ENCODE results near the gene GBF1.
A peak's percentile ranks its signal among the peaks of the same experiment; 100 is the strongest.

Gene GBF1

DNA sequence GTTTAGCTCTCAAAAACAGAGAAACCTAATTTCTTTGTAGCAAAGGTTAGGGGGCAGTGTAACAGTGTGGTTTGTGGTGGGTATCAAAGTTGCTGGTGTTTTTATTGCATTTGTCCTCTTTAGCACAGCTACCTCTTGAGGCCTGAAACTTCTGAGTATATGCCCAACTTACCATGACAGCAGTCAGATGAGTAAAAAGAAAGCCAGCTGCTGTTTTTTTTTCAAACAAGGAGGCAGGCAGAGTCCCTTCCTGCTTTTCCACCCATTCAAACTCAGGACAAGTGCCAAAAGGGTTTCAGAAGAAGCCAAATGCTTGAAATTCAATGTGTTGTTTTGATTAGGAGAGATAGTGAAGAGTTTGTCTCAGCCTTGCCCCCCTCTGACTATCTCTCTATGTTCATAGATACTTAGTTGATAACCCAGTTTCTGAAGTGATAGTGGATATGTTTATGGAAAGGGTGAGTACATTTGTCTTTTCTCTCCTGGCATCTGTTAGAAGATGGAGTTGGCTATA lies 23.1 kb downstream of the GBF1 start:
- H3K27ac Mint-ChIP-seq = no peak overlapping the region
- DNase-seq (ENCODE audit: low spot score) = no peak

DNA sequence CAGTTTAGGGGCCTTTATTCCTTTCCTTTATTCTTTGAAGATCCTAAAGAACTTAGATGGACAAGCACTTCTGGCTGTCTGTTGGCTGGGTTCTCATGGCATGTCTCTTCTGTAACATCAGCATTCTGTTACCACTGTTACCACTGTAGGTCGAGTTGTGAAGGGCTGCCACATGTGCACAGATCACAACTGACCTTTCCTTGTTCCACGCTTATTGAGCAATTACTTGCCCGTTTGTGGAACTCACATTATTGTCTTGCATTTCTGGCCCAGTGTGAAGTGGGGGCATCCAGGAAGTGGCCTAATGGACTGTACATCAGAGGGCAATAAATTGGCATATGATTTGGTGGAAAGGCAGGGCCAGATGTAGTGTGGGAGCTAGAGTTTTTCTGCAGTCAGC lies 23.7 kb downstream of the GBF1 start:
- peaks cover 11% of the 10 kb centered on the region for H3K36me3 Mint-ChIP-seq (ENCODE audit: low read depth)
- DNase-seq (ENCODE audit: low spot score) = no peak
- peaks cover 23% of the 10 kb centered on the region for H3K4me1 Mint-ChIP-seq (ENCODE audit: low read depth)
- no peaks in the 10 kb centered on the region for H3K9me3 Mint-ChIP-seq
- H3K27me3 Mint-ChIP-seq (ENCODE audit: low read depth) = no peaks in the 10 kb centered on the region
- H3K4me3 Mint-ChIP-seq = no peak overlapping the region
- peak overlapping the region; percentile 63 for H3K27ac Mint-ChIP-seq

More for the DNA sequence above, 23.1 kb downstream of the GBF1 start:
- Mint-ChIP-seq H3K9me3 (no peaks in the 10 kb centered on the region), H3K36me3 (ENCODE audit: low read depth) (peaks cover 11% of the 10 kb centered on the region), H3K27me3 (ENCODE audit: low read depth) (no peaks in the 10 kb centered on the region), H3K4me3 (no peak overlapping the region), H3K4me1 (ENCODE audit: low read depth) (peaks cover 22% of the 10 kb centered on the region)

DNA sequence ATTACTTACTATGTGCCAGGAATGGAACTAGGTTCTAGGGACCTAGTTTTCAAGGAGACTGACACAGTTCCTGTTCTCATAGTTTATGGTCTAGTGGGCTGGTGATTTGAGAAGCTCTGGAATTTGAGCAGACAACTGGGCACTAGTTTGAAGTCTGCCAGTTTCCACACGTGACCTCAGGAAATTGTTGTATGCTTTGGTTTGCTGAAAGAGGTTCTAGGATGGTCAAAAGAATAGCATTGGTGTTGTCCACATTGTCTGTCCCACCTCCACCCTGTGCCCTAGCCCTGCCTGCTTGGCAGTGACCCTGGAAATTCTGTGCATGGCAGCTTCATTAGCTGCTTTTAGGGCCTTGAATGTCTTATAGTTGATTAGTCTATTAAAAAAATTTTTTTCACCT lies 28.7 kb downstream of the GBF1 start:
- Mint-ChIP-seq H3K36me3 (ENCODE audit: low read depth) (peaks cover 10% of the 10 kb centered on the region), H3K27me3 (ENCODE audit: low read depth) (no peaks in the 10 kb centered on the region), H3K4me1 (ENCODE audit: low read depth) (peaks cover 9% of the 10 kb centered on the region), H3K27ac (no peak overlapping the region), H3K9me3 (no peaks in the 10 kb centered on the region), H3K4me3 (no peak overlapping the region)
- DNase-seq (ENCODE audit: low spot score) = no peak

DNA sequence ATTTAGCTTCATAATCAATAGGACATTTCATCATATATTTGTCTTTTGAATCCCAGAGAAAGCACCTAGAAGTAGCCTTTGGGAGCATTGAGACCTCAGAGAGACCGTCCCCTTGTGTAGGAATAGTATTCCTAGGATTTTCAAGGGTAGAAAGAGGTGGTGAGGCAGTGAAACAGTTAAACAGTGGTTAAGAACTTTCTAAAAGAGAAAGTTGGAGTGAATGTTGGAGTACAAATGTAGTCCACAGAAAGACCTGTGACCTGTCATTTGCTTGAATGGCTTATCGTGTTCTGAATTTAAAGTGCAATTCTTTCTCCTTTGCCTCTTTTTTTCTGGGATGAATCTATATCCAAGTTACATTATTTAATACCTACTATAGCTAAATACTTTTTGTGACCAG lies 30.0 kb downstream of the GBF1 start:
- no peak for DNase-seq (ENCODE audit: low spot score)
- peaks cover 7% of the 10 kb centered on the region for H3K36me3 Mint-ChIP-seq (ENCODE audit: low read depth)
- H3K9me3 Mint-ChIP-seq = no peaks in the 10 kb centered on the region
- H3K4me1 Mint-ChIP-seq (ENCODE audit: low read depth) = peaks cover 12% of the 10 kb centered on the region
- H3K4me3 Mint-ChIP-seq = no peak overlapping the region
- no peak overlapping the region for H3K27ac Mint-ChIP-seq
- no peaks in the 10 kb centered on the region for H3K27me3 Mint-ChIP-seq (ENCODE audit: low read depth)

DNA sequence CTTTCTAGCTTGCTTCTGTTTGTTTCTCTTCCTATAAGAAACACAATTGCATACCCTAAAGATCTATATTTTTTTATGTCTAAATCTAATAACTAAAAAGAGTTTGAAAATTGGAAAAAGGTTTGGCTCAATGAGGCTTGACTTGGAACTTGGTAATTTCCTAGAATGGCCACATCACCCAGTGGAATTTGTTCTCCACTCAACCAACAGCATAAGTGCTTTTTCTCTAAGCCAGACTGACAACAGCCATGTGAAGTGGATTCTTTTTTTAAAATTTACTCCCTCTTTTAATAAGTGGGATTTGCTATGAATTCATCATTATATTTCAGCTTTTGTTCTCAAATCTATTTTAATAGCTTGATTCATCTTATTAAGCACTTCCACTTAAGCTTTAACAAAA lies 33.8 kb downstream of the GBF1 start:
- Mint-ChIP-seq H3K27ac (no peak overlapping the region), H3K36me3 (ENCODE audit: low read depth) (peaks cover 9% of the 10 kb centered on the region), H3K27me3 (ENCODE audit: low read depth) (no peaks in the 10 kb centered on the region), H3K9me3 (no peaks in the 10 kb centered on the region), H3K4me1 (ENCODE audit: low read depth) (peaks cover 31% of the 10 kb centered on the region), H3K4me3 (no peak overlapping the region)
- no peak for DNase-seq (ENCODE audit: low spot score)

DNA sequence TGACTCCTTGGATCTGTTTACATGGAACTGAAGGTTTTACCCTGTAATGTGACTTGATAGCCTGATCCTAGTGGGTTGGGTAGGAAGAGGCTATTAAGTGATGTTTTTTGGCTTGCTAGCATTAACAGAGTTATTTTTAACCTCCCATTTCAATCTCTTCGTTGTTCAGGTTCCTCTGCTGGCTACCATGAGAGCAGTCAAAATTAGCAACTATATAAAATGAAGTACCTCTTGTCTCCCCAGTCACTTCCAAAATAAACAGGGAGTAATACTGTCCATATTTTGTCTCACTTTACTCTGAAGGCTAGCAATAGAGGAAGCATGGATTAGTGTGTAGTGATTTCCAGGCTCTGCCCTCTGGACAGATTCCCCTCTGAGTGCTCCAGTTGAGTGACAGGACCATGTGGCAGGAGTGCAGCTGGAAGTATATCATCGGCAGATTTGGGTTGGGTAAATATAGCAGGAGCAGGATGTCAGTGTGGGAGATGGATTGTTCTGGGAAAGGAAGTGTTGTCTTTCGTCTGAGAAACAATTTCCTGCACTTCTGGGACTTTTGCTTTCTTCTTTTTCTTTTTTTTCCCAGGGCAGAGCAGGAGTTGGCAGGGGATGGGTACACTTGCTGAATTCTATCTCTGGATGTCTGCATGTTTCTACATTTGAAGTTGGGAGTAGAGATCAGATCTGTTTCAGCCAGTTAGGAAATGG lies 35.2 kb downstream of the GBF1 start:
- Mint-ChIP-seq H3K27me3 (ENCODE audit: low read depth) (no peaks in the 10 kb centered on the region), H3K4me3 (peak overlapping the region; percentile 74), H3K9me3 (no peaks in the 10 kb centered on the region), H3K36me3 (ENCODE audit: low read depth) (peaks cover 17% of the 10 kb centered on the region), H3K4me1 (ENCODE audit: low read depth) (peaks cover 44% of the 10 kb centered on the region), H3K27ac (peak overlapping the region; percentile 75)
- no peak for DNase-seq (ENCODE audit: low spot score)

DNA sequence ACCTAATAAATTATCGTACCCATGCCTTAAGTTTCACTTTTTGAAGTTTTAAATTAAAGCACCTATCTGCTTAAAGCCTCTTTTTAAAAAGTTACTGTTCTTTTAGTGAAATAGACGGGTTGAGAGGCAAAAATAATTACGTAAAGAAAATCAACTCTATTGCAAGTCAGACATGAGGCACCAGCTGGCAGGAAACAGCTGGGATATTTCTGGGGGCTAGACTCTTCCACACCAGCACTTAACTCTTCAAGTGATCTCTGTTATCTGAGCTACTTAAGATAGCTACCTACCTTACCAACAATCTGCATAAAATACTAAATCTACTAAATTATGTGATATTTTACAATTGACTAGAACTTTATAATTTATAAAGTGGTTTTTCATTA lies 35.8 kb downstream of the GBF1 start:
- no peak for DNase-seq (ENCODE audit: low spot score)
- peaks cover 46% of the 10 kb centered on the region for H3K4me1 Mint-ChIP-seq (ENCODE audit: low read depth)
- peak overlapping the region; percentile 74 for H3K4me3 Mint-ChIP-seq
- H3K27ac Mint-ChIP-seq = no peak overlapping the region
- no peaks in the 10 kb centered on the region for H3K27me3 Mint-ChIP-seq (ENCODE audit: low read depth)
- peaks cover 18% of the 10 kb centered on the region for H3K36me3 Mint-ChIP-seq (ENCODE audit: low read depth)
- no peaks in the 10 kb centered on the region for H3K9me3 Mint-ChIP-seq

DNA sequence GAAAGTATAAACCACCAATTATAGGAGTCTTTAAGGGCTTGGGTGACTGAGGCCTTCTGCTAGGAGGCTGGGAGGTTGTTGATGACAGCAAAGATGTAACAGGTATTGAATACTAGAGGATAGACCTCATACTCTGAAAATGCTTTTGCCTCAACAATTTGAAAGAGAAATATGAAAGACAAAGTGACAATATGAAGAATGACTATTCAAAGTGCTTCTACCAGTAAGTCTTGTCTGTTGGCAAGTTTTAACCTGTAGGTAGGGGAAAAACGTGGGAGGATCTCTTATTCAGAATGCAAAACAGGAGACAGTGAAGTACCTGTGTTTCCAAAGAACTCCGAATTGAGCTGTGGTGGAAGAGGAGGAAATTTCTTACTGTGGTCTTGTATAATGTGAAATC lies 38.2 kb downstream of the GBF1 start:
- Mint-ChIP-seq H3K4me1 (ENCODE audit: low read depth) (peaks cover 51% of the 10 kb centered on the region), H3K27me3 (ENCODE audit: low read depth) (no peaks in the 10 kb centered on the region), H3K9me3 (no peaks in the 10 kb centered on the region), H3K4me3 (peak overlapping the region; percentile 67), H3K27ac (peak overlapping the region; percentile 82), H3K36me3 (ENCODE audit: low read depth) (peaks cover 21% of the 10 kb centered on the region)
- no peak for DNase-seq (ENCODE audit: low spot score)

DNA sequence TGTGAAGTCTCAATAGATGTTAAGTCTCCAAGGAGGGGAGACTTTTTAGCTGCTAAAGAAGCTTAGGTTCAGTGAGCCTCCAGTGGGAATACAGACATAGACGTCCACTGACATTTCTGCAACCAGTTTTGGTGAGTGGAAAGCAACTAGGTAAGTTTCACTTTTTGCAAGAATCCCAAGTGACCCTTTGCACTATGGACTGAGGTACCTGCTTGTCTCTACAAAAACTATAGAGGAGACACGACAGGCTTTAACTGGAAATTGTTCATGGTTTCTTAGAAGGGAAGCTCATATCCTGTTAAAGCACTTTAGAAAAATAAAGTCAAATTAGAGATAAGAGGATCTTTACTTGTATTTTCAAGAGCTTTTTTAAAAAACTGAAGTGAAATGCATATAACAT lies 38.6 kb downstream of the GBF1 start:
- Mint-ChIP-seq H3K9me3 (no peaks in the 10 kb centered on the region), H3K4me3 (peak overlapping the region; percentile 67), H3K27ac (peak overlapping the region; percentile 82), H3K4me1 (ENCODE audit: low read depth) (peaks cover 50% of the 10 kb centered on the region), H3K36me3 (ENCODE audit: low read depth) (peaks cover 18% of the 10 kb centered on the region), H3K27me3 (ENCODE audit: low read depth) (no peaks in the 10 kb centered on the region)
- DNase-seq (ENCODE audit: low spot score) = no peak

DNA sequence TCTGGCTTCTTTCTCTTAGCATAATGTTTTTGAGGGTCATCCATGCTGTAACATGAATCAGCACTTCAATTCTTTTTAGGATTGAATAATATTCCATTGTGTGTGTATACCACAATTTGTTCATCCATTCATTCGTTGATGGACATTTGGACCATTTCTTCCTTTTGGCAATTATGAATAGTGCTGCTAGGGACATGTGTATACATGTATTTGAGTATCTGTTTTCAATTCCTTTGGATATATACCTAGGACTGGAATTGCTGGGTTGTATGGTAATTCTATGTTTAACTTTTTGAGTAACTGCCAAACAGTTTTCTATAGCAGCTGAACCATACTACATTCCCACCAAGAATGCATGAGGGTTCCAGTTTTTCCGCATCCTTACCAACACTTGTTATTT lies 39.2 kb downstream of the GBF1 start:
- no peak for DNase-seq (ENCODE audit: low spot score)
- Mint-ChIP-seq H3K27me3 (ENCODE audit: low read depth) (no peaks in the 10 kb centered on the region), H3K9me3 (no peaks in the 10 kb centered on the region), H3K36me3 (ENCODE audit: low read depth) (peaks cover 18% of the 10 kb centered on the region), H3K4me1 (ENCODE audit: low read depth) (peaks cover 51% of the 10 kb centered on the region), H3K4me3 (peak overlapping the region; percentile 67), H3K27ac (peak overlapping the region; percentile 82)

DNA sequence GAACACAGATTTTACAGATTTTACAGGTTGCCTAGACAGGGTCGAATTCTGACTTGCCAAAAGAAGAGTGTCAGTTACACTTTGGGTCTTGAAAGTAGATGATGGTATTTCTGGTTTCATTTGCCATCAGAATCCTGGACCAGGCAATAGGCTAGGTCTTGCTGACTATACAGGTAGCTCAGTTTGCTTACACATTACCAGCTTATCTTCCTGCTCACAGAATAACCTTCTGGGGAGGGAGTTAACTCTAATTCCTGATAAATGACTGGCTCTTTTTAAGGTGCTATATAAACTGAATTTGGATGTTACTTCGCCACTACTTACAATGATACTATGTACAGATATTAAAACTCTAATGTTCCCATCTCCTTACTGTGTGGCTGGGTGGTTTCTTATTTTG lies 39.8 kb downstream of the GBF1 start:
- Mint-ChIP-seq H3K27ac (peak overlapping the region; percentile 63), H3K4me3 (peak overlapping the region; percentile 39), H3K4me1 (ENCODE audit: low read depth) (peaks cover 48% of the 10 kb centered on the region), H3K27me3 (ENCODE audit: low read depth) (no peaks in the 10 kb centered on the region), H3K9me3 (no peaks in the 10 kb centered on the region), H3K36me3 (ENCODE audit: low read depth) (peaks cover 18% of the 10 kb centered on the region)
- DNase-seq (ENCODE audit: low spot score) = no peak

DNA sequence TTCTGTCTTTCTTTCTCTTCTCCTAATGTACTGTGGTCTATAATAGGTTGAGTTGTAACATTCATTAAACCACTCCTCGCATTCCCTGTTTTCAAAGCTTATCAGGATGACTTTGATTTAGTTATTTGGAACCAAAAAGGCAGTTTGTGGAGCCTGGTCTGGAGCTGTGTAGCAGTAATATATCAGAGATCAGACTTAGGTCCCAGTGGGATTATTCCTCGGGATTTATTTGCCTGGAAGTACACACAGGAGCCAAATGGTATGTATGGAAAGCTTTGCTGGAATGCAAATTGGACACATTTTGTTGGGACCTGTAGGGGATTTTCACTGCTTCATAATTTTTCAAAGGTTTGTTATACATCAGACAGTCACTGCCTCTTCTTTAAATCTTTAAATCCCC lies 40.9 kb downstream of the GBF1 start:
- peaks cover 38% of the 10 kb centered on the region for H3K4me1 Mint-ChIP-seq (ENCODE audit: low read depth)
- H3K27ac Mint-ChIP-seq = no peak overlapping the region
- no peaks in the 10 kb centered on the region for H3K9me3 Mint-ChIP-seq
- no peaks in the 10 kb centered on the region for H3K27me3 Mint-ChIP-seq (ENCODE audit: low read depth)
- H3K36me3 Mint-ChIP-seq (ENCODE audit: low read depth) = peaks cover 12% of the 10 kb centered on the region
- no peak overlapping the region for H3K4me3 Mint-ChIP-seq
- DNase-seq (ENCODE audit: low spot score) = no peak

DNA sequence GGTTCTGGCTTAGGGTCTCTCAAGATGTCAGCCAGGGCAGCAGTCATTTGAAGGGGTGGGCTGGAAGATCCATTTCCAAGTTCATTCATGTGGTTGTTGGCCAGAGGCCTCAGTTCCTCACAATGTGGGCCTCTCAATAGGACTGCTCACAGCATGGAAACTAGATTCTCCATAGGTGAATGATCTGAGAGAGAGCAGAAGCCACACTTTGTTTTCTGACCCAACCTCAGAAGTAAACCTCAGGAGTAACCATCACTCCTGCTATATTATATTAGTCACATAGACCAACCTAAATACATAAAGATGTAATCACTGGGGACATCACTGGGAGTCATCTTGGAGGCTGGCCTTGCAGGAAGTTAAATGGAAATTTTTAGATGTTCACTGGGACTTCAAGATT lies 42.2 kb downstream of the GBF1 start:
- Mint-ChIP-seq H3K27ac (no peak overlapping the region), H3K9me3 (no peaks in the 10 kb centered on the region), H3K4me1 (ENCODE audit: low read depth) (peaks cover 38% of the 10 kb centered on the region), H3K4me3 (no peak overlapping the region), H3K27me3 (ENCODE audit: low read depth) (no peaks in the 10 kb centered on the region), H3K36me3 (ENCODE audit: low read depth) (peaks cover 12% of the 10 kb centered on the region)
- DNase-seq (ENCODE audit: low spot score) = peak; percentile 18

DNA sequence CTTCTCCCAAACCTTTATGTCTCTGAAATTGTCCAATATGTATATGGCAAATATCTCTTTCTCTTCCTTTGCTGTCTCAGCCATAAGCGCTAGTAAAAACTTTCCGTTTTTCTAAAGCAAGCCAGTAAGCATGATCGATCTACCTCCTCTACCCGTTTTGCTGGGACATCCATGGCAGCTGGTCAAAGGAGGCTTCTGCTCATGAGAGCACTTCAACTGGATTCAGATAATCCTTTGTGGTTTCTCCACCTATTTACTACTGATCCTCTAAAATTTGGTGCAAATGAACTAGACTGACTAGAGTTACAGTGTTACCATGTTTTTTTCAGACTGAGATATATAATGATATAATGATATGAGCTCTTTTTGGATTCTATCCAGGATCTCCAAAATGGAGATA lies 42.7 kb downstream of the GBF1 start:
- no peaks in the 10 kb centered on the region for H3K9me3 Mint-ChIP-seq
- DNase-seq (ENCODE audit: low spot score) = no peak
- peaks cover 34% of the 10 kb centered on the region for H3K4me1 Mint-ChIP-seq (ENCODE audit: low read depth)
- H3K4me3 Mint-ChIP-seq = no peak overlapping the region
- no peaks in the 10 kb centered on the region for H3K27me3 Mint-ChIP-seq (ENCODE audit: low read depth)
- peaks cover 12% of the 10 kb centered on the region for H3K36me3 Mint-ChIP-seq (ENCODE audit: low read depth)
- H3K27ac Mint-ChIP-seq = no peak overlapping the region

DNA sequence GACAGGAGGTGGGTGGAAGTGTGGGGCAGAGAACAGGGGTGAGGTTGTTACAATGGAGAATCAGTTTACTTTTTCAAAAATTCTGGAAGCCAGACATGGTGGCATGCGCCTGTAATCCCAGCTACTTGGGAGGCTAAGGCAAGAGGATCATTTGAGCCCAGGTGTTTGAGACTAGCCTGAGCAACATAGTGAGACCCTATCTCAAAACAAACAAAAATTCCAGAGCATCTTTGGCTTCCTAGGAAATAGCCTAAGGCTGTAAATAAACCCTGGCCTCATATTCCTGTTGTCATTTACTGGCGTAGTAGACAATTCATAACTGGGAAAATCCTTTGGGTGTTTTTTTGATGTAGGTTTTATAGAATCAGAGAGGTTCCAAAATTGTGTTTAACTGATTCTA lies 44.0 kb downstream of the GBF1 start:
- no peak overlapping the region for H3K4me3 Mint-ChIP-seq
- no peak overlapping the region for H3K27ac Mint-ChIP-seq
- no peaks in the 10 kb centered on the region for H3K27me3 Mint-ChIP-seq (ENCODE audit: low read depth)
- no peaks in the 10 kb centered on the region for H3K9me3 Mint-ChIP-seq
- peaks cover 20% of the 10 kb centered on the region for H3K4me1 Mint-ChIP-seq (ENCODE audit: low read depth)
- peaks cover 12% of the 10 kb centered on the region for H3K36me3 Mint-ChIP-seq (ENCODE audit: low read depth)
- no peak for DNase-seq (ENCODE audit: low spot score)

All from T-helper 2 cell treated with Interferon-gamma antibody and Interleukin-4, amounts not matched to agents 5 μg/mL and 100 μg/mL, for 36 hours (primary cell).